ENCODE data around the gene ANKRD1. TPM values are rescaled to one million over a fixed set of nuclear protein-coding genes. Genes with fewer than 3 reads are reported as not detected.
"Not testable (repeated sequence)": the region's sequence is repeated elsewhere in the genome, so short reads cannot be mapped to it uniquely, and the experiment has no call there.

The ANKRD1 gene
- total and polyA plus RNA-seq, 11 donors = 1,315 to 9,579 (median 4,181) TPM

- H3K27ac ChIP-seq = no peak overlapping the region
- H3K4me1 ChIP-seq = no peaks in the 10 kb centered on the region
- DNase-seq (no peak), ATAC-seq (no peak)
- intact Hi-C loops (cut with DNase I) = no loop called here
- H3K4me3 ChIP-seq = no peak overlapping the region
- no peaks in the 10 kb centered on the region for H3K36me3 ChIP-seq
- 0 to 89% (median 43%) methylated on average over 1 of the region's 1 CpG for WGBS, 4 donors
- TF ChIP-seq, protein P1, sequence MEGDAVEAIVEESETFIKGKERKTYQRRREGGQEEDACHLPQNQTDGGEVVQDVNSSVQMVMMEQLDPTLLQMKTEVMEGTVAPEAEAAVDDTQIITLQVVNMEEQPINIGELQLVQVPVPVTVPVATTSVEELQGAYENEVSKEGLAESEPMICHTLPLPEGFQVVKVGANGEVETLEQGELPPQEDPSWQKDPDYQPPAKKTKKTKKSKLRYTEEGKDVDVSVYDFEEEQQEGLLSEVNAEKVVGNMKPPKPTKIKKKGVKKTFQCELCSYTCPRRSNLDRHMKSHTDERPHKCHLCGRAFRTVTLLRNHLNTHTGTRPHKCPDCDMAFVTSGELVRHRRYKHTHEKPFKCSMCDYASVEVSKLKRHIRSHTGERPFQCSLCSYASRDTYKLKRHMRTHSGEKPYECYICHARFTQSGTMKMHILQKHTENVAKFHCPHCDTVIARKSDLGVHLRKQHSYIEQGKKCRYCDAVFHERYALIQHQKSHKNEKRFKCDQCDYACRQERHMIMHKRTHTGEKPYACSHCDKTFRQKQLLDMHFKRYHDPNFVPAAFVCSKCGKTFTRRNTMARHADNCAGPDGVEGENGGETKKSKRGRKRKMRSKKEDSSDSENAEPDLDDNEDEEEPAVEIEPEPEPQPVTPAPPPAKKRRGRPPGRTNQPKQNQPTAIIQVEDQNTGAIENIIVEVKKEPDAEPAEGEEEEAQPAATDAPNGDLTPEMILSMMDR (IDR thresholded peaks at IDR 0.05) = no peak
- TF ChIP-seq POLR2A (IDR thresholded peaks at IDR 0.05) = no peak
- H3K9me3 ChIP-seq = peaks cover 0 to 2% (median 0%) of the 10 kb centered on the region in 12 donors
- H3K27me3 ChIP-seq = no peaks in the 10 kb centered on the region
These were observed 23.9 kb upstream of the ANKRD1 start for GRCh38 chr10:90944749-90945148.

GRCh38 chr10:90942980-90943379 lies 22.1 kb upstream of the ANKRD1 start:
- WGBS, 4 donors = 81 to 86% (median 86%) methylated on average over 3 of the region's 3 CpGs
- H3K4me3 ChIP-seq; H3K9me3 ChIP-seq; H3K4me1 ChIP-seq; H3K27ac ChIP-seq; ATAC-seq; intact Hi-C loops (cut with DNase I); DNase-seq; H3K36me3 ChIP-seq; H3K27me3 ChIP-seq: not testable (repeated sequence)

- Histone ChIP-seq H3K36me3 (no peaks in the 10 kb centered on the region), H3K4me3 (no peak overlapping the region), H3K27ac (no peak overlapping the region), H3K9me3 (no peaks in the 10 kb centered on the region), H3K4me1 (peaks cover 0 to 16% (median 0%) of the 10 kb centered on the region in 12 donors), H3K27me3 (no peaks in the 10 kb centered on the region)
- TF ChIP-seq, protein P1 (IDR thresholded peaks at IDR 0.05) = no peak
- TF ChIP-seq POLR2A (IDR thresholded peaks at IDR 0.05) = no peak
- intact Hi-C loops (cut with DNase I) = loop anchor here in 1 of 10 donors (5.0 kb wide), 1 partner anchor 43 kb away; no protein-coding TSS in a partner anchor
- ATAC-seq = peak in 1 of 4 donors; percentile 9
- DNase-seq = no peak
- WGBS, 4 donors = 92 to 96% (median 95%) methylated on average over 6 of the region's 6 CpGs
These were observed 18.8 kb upstream of the ANKRD1 start for GRCh38 chr10:90939648-90940047.

DNA sequence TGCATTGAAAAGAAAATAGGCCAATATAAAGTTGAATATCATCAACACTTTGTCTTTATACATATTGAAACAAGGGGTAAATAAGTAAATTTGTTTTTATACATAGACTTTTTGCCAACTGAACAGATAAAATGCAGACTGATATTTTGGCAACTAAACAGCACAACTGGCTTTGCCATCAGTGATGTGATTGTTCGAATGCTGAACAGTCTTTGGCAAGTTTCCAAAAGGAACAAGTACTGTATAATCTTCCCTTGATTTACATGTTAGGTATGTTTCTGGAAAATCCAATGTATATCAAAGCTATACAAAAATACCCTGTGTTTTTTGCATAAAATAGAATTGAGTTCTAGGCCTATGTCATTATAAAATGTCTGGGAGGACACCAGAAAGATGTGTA lies 18.2 kb upstream of the ANKRD1 start:
- H3K27ac ChIP-seq = no peak overlapping the region
- no peaks in the 10 kb centered on the region for H3K9me3 ChIP-seq
- WGBS, 4 donors = 14 to 25% (median 24%) methylated on average over 1 of the region's 1 CpG
- no peaks in the 10 kb centered on the region for H3K36me3 ChIP-seq
- H3K27me3 ChIP-seq = no peaks in the 10 kb centered on the region
- no peak overlapping the region for H3K4me3 ChIP-seq
- TF ChIP-seq, protein P1 (IDR thresholded peaks at IDR 0.05) = no peak
- no peak for TF ChIP-seq POLR2A (IDR thresholded peaks at IDR 0.05)
- ATAC-seq (no peak), DNase-seq (no peak)
- H3K4me1 ChIP-seq = peaks cover 0 to 16% (median 0%) of the 10 kb centered on the region in 12 donors
- intact Hi-C loops (cut with DNase I) = loop anchor here in 1 of 10 donors (5.0 kb wide), 1 partner anchor 43 kb away; no protein-coding TSS in a partner anchor

All from heart left ventricle (tissue), 16 donors.